HG03060 (cell line): ENCODE results near the gene ESYT1.

Experiments used
- ATAC-seq: cut with Tn5 transposase; IDR thresholded peaks from one replicate; pipeline ENCODE4 v1.9.1; 2021; ENCODE audit warnings: low read depth, moderate number of reproducible peaks; ENCODE audit not compliant: unreplicated experiment

Gene ESYT1

DNA sequence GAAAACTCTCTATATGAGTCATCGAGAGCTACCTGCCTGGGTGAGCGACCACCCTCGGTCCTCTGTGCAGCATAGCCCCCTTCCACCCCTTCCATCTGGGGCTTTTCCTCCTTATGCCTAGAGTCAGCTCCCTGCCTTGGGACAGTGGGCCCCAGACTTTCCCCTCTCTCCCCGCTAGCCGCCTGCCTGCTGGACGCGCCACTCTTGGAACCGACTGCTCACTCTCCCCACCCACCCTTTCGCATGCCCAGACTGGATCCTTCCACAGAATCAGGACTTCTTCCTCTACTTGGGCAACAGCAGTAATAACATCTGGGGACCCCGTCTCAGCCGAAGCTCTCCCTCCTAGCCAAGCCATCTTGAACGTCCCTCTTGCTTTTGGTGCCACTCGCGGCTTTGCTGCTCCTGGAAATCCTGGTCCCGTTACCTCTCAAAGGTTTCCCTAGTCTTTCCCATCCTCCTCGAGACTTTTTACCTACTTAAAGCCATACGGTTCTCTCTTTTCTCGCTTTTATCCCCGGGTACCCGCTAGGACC is 671 bp downstream of the ESYT1 start:
- no peak for ATAC-seq

DNA sequence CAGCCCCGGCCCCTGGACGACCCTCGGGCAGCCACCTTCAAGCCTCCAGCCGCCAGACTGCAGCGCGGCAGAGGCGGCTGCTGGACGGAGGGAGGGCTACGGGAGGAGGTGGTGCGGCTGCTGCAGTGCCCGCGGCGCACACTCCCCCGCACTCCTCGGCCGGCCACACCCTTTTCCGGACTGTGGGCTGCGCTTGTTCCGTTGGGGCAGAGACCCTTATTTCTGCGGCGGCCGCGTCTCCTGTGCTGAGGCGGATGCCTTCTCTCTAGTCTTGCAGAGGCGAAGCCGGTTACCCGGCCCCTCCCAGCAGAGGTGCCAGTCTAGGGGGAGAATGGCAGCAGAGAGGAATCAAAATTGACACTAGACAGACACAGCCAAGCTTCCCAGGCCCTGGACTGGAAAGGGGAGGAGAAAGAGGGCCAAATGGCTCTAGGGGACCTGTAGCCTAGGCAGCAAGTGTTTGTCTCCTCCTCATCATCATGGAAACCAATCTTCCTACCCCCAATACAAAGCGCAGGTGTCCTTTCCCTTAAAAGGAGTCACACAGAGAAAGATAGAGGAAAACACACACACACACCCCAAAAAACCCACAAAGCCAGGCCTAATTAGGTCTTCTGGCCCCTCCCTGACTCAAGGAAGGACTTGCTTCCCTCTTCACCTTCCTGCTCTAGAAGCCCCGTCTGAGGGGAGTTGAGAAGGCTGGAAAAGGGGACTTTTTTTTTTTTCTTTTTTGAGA is 1.3 kb downstream of the ESYT1 start:
- no peak for ATAC-seq

DNA sequence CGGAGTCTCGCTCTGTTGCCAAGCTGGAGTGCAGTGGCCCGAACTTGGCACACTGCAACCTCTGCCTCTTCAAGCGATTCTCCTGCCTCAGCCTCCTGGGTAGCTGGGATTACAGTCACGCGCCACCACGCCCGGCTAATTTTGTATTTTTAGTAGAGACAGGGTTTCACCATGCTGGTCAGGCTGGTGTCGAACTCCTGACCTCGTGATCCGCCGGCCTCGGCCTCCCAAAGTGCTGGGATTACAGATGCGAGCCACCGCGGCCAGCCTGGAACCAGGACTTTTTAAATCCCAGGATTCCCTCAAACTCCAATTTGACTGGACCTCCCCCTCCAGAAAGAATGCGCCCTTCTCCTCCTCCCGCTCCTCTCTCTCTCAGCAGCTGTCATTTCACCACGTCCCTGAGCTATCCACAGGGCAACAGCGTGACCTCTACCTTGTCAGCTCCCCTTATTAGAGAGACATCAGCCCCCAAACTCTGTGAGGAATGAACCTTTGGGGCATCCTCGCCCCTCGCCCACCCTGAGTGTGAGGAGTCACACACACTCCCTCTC is 2.0 kb downstream of the ESYT1 start:
- ATAC-seq, result no peak

DNA sequence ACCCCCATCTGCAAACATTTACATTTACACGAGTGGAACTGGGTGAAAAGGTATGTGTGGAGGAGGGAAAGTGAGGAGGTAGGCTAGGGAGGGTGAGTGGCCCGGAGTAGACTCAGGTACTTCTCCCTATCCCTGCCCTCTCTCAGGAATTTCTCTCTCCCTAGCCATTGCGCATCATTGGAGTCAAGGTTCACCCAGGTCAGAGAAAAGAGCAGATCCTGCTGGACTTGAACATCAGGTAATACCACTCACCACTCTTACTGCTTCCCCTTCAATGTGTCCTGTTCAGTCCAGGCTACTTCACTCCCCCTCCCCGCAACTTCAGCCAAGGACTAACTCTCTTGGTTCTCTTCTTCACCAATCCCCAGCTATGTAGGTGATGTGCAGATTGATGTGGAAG is 2.8 kb downstream of the ESYT1 start:
- no peak for ATAC-seq

DNA sequence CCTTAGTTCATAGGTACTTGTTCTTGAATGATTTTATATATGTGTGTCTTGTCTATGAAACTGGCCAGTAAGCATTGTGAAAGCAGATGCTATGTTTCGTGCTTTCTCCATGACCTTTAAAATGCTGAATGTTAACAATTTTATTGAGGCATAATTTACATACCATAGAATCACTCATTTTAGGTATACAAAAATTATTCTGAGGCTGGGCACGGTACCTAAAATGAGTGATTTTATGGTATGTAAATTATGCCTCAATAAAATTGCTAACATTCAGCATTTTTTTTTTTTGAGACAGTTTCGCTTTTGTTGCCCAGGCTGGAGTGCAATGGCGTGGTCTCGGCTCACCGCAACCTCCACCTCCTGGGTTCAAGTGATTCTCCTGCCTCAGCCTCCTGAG is 6.8 kb downstream of the ESYT1 start:
- no peak for ATAC-seq

DNA sequence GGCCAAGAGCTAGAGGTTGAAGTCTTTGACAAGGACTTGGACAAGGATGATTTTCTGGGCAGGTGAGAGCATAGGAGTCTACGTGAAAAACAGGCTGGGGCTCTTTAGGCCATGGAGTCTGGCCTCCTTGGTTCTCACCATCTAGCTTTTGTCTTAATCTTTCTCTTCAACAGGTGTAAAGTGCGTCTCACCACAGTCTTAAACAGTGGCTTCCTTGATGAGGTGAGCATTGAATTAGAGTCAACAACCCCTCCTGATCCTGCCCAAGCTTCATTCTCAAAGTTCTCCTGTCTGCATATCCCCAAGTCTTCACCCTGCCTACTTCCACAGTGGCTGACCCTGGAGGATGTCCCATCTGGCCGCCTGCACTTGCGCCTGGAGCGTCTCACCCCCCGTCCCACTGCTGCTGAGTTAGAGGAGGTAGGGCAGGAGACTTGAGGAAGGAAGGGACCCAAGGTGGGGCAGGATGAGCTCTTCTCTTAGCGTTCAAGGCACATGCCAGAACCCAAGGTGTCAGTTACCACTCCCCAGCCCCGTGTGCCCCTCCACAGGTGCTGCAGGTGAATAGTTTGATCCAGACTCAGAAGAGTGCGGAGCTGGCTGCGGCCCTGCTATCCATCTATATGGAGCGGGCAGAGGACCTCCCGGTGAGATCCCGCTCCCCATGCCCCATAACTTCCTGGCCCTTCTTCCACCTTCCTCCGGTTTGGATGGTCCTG is 9.9 kb downstream of the ESYT1 start:
- no peak for ATAC-seq

DNA sequence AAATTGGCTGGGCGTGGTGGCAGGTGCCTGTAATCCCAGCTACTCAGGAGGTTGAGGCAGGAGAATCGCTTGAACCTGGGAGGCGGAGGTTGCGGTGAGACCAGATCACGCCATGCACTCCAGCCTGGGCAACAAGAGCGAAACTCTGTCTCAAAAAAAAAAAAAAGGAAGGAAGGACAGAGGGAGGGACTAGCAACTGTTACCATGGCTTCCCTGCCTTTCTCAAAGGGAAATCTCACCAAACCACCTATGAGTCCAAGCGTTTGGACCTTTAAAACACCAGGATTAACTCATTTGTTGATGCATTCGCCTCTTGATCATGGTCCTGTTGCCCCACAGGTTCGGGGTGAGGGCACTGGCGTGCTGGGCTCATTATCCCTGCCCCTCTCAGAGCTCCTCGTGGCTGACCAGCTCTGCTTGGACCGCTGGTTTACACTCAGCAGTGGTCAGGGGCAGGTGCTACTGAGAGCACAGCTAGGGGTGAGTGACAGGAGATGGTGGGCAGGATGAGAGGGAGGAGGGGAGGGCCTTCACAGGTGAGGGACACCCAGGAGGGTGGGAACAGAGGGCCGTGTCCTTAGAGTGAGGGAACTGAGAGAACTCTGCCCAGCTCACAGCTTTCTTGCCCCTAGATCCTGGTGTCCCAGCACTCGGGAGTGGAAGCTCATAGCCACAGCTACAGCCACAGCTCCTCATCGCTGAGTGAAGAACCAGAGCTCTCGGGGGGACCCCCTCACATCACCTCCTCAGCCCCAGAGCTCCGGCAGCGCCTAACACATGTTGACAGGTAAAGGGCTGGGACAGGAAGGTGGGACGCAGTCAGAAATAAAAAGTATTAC is 14.1 kb downstream of the ESYT1 start:
- ATAC-seq, result no peak

DNA sequence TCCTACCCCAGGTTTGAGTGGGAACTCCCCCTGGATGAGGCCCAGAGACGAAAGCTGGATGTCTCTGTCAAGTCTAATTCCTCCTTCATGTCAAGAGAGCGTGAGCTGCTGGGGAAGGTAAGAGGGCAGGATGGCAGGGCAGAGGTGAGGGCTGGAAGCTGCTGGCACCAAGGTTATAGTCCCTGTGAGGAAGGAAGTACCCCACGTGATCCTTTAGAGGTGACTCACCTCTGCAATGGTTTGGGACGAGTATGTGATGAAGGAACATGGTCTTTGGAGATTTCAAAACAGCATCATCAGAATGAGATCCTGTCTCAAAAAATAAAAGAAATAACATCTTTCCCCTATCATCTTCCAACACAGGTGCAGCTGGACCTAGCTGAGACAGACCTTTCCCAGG is 15.2 kb downstream of the ESYT1 start:
- ATAC-seq, result no peak

DNA sequence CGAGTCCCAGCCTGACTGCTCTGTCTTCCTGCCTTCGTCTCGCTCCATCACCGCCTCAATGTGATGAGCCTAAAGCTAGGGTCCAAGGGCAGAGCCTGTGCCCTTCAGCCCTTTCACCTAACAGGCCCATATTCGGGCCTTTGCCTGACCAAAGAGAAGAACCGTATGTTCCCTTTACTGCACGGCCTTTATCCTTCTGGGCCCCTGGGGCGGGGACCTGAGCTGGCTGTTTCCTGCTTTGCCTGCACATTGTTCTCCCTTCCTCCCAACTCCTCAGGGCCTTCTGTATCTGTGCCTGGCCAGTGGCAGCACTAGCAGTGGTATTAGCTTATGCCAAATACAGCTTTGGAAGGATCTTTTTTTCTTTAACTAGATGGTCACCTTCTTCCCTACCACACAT is 15.8 kb downstream of the ESYT1 start:
- no peak for ATAC-seq

DNA sequence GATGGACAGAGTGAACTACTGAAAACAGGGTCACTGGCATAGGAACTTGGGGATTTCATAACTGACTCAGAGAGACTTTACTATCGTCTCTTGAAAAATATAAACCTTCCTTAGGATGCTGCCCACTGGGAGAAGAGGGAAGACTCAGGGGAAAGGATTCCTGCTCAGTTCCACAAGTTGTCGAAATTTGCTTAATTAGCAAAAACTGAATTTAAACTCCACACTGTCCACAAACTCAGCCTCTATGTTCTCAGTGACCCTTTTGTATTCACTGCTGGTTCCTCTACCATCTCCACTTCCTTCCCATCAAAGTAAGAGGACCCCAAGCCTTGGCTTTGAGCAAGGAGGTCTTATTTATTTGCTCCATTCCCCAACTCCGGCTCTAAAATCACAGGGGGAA is 17.1 kb downstream of the ESYT1 start:
- no peak for ATAC-seq

DNA sequence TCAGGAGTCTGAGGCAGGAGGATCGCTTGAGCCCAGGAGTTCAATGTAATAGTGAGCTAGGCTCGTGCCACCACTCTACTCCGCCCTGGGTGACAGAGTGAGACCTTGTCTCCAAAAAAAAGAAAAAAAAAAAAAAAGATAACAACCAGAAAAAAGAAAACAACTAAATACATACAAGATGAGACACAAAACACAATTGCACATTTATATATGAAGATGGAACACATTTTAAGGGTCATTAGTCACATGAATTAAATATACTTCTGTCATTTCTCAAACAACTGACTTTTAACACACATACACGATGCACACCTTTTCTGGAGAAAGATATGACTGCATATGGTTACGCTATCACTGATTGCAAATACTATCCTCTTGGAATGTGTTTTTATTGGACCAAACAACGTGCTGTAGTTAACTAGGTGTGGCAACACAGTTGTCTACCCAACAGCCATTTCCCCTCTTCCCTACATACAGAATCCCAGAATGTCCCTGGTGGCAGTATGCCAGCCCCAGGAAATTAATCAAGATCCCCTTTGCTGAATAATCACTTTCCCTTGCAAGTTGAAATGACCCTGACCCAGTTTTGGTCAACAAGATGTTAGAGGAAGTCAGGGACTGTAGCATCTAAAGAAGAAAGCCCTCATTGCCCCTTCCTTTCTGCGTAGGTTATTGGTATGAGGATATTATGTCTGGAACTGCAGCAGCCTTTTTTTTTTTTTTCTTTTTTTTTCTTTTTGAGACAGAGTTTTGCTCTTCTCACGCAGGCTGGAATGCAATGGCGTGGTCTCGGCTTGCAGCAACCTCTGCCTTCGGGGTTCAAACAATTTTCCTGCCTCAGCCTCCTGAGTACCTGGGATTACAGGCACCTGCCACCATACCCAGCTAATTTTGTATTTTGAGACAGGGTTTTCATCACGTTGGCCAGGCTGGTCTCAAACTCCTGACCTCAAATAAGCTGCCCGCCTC is 18.7 kb downstream of the ESYT1 start:
- ATAC-seq, result no peak

DNA sequence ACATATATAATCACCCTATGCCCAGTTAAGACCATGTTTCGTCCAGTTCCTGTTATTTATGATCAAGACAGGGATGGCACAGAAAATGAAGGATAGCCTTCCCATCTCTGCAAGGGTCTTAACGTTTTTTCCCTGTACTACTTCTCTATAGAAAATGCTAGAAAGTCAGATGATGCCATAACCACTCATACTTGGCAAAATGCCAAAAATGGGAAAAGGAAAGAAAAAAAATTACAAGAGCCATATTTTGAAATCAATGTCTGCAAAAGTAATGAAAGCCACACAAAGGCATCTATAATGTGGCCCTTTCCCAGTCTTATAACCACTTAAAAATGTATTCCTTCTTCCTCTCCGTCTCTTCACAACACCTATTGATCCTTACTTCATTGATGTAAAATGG is 22.5 kb downstream of the ESYT1 start:
- no peak for ATAC-seq

DNA sequence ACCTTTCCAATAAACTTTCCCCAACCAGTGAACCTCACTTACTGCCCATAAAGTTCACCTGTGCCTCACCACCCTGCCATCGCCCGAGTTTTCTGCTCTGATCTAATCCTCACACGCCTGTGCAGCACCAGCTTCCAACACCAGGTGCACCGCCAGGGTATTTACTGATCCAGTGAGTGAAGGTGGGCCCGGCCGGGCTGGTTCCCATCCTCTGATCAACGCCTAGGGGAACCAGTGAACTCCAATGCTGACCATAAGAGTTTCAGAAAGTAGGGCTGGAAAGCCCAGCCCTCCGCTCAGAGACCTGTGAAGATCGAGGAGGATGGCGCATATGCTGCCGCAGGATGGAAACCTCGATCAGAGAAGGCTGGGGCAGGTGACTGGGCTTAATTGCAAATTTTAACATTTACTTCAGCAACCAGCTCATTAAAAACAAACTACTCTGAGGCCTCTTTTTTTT is 23.6 kb downstream of the ESYT1 start:
- no peak for ATAC-seq

DNA sequence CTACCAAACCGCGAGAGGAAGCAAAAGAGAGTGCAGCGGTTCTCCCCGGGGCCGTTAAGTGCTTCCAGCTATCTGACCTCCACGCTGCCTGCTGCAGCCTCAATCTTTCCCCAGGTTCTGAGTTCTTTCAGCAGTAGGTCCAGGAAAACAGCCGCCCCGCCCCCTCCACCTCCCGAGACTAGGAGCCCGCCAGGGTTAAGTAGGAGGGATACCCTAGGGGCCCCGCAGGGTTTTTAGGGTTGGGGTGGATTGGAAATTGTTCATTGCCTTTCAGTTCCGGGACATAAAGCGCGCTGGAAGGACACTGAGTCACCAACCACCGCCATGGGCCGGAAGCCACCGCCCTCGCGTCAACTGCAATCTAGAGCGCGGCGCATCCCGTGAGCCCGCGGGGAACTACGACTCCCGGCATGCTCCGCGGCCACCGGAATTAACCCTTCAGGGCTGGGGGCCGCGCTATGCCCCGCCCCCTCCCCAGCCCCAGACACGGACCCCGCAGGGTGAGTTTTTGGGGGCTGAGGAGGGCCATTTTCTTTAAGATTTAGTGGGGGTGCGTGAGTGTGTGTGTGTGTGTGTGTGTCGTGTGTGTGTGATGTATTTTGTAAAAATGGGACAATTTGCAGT is 24.2 kb downstream of the ESYT1 start, which contains the start of gene MYL6B:
Gene MYL6B, plus strand, starts transcription at position 456 of the 624 bp plus-strand sequence. CDS start 1,332 bp downstream, outside the sequence.
- ATAC-seq, result peak; percentile 72

DNA sequence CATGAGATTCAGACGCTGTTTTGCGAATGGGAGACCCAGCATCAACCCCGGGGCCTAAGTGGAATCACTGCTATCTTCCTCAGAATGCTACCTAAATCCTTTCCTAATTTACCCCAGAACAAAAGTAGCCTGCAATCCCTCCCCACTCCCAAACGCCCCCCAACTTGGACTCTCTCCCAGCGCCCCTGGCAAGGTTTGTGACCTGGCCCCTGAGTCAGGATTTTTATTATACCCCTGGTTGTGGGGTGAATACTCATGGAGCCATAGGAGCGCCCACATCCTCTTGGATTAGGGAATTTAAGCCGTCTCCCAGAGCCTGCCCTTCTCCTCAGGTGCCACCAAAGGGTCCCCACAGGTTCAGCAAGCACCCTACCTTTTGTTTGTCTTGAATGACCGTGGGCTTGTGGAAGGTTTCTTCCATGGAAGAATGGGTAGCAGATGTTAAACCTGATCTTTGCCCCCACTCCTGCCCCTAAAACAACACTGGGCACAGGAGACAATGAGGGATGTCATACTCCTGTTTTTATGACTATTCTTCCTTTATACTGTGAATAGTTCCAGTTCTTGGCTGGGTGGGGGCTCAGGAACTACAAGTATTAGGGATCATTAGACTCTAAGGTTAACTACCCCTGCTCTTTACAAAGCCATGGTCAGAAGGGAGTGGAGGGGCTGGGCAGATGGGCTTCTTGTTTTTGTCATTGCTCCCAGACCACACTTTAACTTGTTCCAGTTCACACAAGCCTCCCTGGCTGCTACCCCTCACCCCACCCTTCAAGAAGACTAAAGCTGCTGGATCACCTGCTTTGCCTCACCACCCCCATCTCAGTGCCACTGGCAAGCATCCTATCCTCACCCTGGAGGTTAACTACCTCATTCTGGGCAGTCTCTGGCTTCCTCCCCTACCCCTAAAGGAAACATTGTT is 24.9 kb downstream of the ESYT1 start:
- no peak for ATAC-seq

DNA sequence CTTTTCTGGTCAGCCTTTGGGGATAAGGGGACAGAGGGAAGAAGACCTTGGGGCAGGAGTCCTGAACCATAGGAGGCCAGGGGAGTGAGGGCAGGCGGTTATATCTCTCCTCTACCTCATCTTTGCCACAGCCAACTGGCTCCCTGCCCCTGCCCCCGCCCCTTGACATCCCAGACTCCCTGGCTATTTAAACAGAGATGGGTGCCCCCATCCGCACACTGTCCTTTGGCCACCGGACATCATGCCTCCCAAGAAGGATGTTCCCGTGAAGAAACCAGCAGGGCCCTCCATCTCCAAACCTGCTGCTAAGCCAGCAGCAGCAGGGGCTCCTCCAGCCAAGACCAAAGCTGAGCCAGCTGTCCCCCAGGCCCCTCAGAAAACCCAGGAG is 25.6 kb downstream of the ESYT1 start:
- no peak for ATAC-seq

DNA sequence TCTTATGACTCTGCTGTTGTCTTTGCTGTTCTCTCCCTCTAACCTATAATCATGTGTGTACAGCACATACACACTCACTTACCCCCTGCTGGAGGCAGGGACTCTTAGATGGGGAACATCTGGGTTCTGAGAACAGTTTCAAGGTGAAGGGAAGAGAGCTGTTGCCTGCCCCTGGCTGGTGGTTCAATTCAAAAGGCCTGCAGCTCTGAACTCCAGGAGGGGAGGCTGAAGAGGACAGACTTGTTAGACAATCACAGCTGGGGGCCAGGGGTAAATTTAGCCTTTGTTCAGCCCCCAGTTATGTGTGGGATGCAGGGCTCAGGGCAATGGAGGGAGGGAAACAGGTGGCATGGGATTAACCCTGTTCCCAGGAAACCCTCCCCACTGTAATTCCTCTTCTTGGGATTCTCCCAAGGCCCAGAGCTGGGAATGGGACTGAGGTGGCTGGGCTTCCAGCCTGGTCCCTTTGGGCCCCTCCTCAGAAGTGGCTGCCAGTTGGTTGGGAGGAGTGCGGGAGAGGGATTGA is 26.2 kb downstream of the ESYT1 start:
- ATAC-seq, result no peak

DNA sequence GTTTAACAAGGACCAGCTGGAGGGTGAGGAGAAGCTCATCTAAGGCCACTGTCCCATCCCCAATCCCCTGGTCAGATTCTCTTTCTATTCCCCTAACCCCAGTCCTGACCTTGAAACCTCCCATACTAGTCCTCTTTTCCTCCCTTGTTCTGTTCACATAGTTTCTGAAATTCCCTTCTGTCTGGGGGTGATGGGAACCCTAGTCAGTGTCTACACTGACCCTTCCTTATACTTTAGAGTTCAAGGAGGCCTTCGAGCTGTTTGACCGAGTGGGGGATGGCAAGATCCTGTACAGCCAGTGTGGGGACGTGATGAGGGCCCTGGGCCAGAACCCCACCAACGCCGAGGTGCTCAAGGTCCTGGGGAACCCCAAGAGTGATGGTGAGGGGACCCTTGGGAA is 26.8 kb downstream of the ESYT1 start:
- no peak for ATAC-seq
